ENCODE measurements around the gene ETV5.

The ETV5 gene

GRCh38 chr3:186014866-186015265, 94.0 kb downstream of the ETV5 start:
- DNase-seq, result no peak

GRCh38 chr3:186013312-186013711, 95.6 kb downstream of the ETV5 start:
- no peak for DNase-seq

- no peak for DNase-seq
Measured at GRCh38 chr3:186012137-186012536, 96.8 kb downstream of the ETV5 start.

- DNase-seq, result no peak
Measured at GRCh38 chr3:186004671-186005070, 104.2 kb downstream of the ETV5 start.

DNA sequence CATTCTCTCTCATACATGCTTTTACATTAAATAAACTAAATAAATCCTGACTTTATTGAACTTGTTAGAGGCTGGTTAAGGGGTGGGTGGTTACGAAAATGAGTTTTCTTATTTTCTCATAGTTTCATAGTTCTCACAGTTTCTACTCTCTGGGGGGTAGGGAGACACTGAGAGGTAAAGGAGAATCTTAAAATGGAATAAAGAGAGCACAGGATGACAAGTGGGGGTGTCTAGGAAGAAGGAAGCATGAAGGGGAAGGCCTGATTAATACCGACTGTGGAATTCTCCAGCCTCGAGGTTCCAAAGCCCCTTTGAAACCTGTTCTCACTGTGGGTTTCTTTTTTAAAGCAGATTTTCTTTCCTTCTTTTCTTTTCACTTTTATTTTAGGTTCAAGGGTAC, 104.7 kb downstream of the ETV5 start:
- DNase-seq, result no peak

- no peak for DNase-seq
Measured at GRCh38 chr3:186003610-186004009, 105.3 kb downstream of the ETV5 start.

DNA sequence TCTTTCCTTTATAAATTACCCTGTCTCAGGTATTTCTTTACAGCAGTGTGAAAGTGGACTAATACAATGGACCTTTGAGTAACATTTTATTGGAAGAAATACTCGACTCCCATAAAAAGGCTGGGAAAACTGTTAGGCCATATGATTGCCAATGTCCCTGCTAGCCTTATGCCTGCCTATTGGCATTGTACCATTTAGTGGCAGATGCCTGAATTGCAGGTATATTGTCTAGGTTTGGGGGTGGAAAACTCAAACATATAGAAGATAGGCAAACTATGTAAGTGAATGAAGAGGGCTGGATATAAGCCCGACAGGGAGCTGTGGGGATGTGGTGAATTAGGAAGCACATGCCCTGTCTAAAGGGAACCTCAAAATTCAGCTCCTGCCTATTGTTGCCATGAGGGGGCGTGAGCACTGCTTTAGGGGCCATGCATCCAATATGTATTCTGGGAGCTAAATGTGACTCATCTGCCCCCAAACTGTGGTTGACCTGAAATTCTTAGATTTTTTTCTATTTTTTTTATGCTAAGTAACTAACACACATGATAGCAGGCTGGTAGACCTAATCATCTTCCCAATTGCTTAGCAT, 105.9 kb downstream of the ETV5 start:
- DNase-seq, result no peak

DNA sequence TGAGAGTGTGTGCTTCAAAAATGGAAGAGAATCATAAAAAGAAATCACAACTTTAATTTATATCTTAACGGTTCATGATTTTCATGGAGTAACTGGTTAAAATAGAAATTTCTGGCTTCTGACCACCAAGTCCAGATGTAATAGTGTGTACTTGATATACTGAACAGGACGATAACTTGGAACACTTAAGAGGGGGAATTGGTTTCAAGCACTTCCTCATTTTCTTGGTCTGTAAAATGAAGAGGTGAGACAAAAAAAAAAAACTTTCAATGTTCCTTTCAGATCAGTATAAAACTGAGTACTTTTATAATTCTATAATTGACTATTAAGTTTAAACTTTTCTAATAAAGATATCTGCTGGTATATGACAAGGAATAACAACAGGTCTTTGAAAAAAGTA, 107.0 kb downstream of the ETV5 start:
- no peak for DNase-seq

DNA sequence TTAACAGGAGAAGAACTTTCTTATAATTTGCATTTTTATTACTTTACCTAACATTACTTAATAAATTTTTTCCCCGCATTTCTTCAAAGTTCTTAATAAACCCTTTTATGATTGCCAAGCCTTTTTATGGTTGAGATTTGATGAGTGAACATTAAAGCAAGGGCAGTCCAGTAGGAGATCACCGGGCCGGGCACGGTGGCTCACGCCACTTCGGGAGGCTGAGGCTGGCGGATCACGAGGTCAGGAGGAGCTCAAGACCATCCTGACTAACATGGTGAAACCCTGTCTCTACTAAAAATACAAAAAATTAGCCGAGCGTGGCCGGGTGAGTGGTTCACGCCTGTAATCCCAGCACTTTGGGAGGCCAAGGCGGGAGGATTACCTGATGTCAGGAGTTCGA, 109.7 kb downstream of the ETV5 start:
- no peak for DNase-seq

- DNase-seq, result no peak
Measured at GRCh38 chr3:185998136-185998535, 110.8 kb downstream of the ETV5 start.

DNA sequence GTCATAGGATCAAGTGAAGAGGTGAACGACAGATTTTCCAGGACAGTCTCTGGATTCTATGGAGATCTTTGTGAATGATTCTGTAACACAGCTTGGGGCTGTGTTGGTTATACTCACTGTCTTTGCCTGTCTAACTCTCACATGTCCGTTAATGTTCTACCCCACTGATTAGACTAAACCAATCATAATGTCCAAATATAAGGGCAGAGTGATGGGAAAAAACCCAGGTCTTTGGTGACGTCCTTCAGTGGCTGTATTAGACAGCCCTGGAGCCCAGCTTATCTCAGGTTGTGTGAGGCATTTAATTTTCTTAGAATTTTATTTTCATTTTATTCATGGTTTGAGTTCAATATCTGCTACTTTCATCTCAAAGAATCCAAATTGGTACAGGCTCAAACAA, 111.8 kb downstream of the ETV5 start:
- no peak for DNase-seq

All from NCI-H2171 (cell line).